HUDEP-2 (cell line): ENCODE data around the gene SCYGR4.
"Not testable (repeated sequence)": the region's sequence is repeated elsewhere in the genome, so short reads cannot be mapped to it uniquely, and the experiment has no call there.

ENCODE experiments used
- DNase-seq, 76 experiments: peaks; one replicate each; lab custom pipeline; 2025; ENCODE audit not compliant: unreplicated experiment in 76 of 76; lab: John Stamatoyannopoulos, UW

The SCYGR4 gene

GRCh38 chr2:227665189-227665940, 48.1 kb downstream of the SCYGR4 start:
- DNase-seq = no peak

- DNase-seq = not testable (repeated sequence)
Observed at GRCh38 chr2:227666631-227667170, 49.4 kb downstream of the SCYGR4 start, which contains the start of gene SCYGR5. Gene SCYGR5, plus strand, starts transcription at chr2:227666804. Its CDS starts 0 bp downstream, at chr2:227666804.
